Memory B cell (primary cell): ENCODE measurements around the gene MYRIP.

Experiments
- ATAC-seq: fragments of 150-1000 bp; cut with Tn5 transposase; 2 replicates; pipeline ENCODE4 v1.10.0; 2021; ENCODE audit warnings: low read depth, mild to moderate bottlenecking, moderate library complexity
- DNase-seq, 2 donors: peaks; one replicate each; pipeline ENCODE4 v3.0.0; 2022; ENCODE audit warnings: low spot score in 2 of 2
- H3K27ac Mint-ChIP-seq: one replicate; pipeline ENCODE4 v1.8.0; 2022; ENCODE audit warnings: mild to moderate bottlenecking, moderate library complexity, mixed read lengths
- H3K27me3 Mint-ChIP-seq: one replicate; pipeline ENCODE4 v1.8.0; 2022; ENCODE audit warnings: mixed read lengths
- H3K36me3 Mint-ChIP-seq: one replicate; pipeline ENCODE4 v1.8.0; 2022; ENCODE audit warnings: mild to moderate bottlenecking, mixed read lengths
- H3K4me1 Mint-ChIP-seq: one replicate; pipeline ENCODE4 v1.8.0; 2022; ENCODE audit warnings: mixed read lengths
- H3K4me3 Mint-ChIP-seq: one replicate; pipeline ENCODE4 v1.8.0; 2022; ENCODE audit warnings: mild to moderate bottlenecking, moderate library complexity, mixed read lengths
- H3K9me3 Mint-ChIP-seq: one replicate; pipeline ENCODE4 v1.8.0; 2022; ENCODE audit warnings: mixed read lengths

Gene MYRIP

GRCh38 chr3:39900462-39901002, 91.1 kb downstream of the MYRIP start:
- no peaks in the 10 kb centered on the region for H3K27me3 Mint-ChIP-seq
- no peak overlapping the region for H3K27ac Mint-ChIP-seq
- no peaks in the 10 kb centered on the region for H3K4me1 Mint-ChIP-seq
- no peaks in the 10 kb centered on the region for H3K36me3 Mint-ChIP-seq
- DNase-seq (no peak), ATAC-seq (no peak)
- H3K9me3 Mint-ChIP-seq = no peaks in the 10 kb centered on the region
- H3K4me3 Mint-ChIP-seq = no peak overlapping the region

DNA sequence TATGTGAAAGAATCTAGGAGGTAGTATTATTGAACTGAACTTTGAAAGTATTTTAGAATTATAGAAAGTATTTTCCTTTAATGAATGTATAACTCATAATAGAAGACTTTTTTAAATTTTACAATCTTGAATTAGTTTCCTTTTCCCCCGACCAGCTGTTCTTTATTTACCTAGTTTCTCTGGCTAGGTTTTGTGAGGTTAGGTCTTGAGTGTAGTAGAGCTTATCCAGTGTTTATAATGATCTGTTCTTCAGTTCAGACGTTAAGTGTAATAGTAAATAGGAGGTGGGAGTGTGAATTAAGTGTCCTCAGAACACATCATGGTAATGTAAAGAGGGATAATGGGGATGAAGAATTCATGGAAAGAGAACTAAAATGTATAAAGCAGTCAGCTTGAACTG, 93.8 kb downstream of the MYRIP start:
- no peaks in the 10 kb centered on the region for H3K4me1 Mint-ChIP-seq
- H3K4me3 Mint-ChIP-seq = no peak overlapping the region
- H3K36me3 Mint-ChIP-seq = no peaks in the 10 kb centered on the region
- no peaks in the 10 kb centered on the region for H3K27me3 Mint-ChIP-seq
- no peak overlapping the region for H3K27ac Mint-ChIP-seq
- H3K9me3 Mint-ChIP-seq = no peaks in the 10 kb centered on the region
- DNase-seq (no peak), ATAC-seq (no peak)

DNA sequence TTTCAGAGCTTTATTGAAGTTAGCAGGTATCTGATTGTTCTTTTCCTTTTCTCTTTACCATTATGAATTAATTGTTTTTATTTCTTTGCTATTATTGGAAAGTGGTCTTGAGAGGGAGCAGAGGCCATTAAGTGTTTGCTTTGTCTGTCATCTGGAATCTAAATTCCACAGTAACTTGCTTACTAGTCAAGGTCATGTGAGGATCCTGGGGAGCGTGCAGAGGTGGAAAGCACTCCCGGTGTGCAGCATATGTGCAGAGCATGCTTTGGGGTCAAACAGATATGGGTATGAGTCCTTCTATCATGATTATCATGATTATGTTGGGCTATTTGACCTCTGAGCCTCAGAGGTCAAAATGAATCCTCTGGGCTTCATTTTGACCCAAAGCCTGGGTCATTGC, 96.4 kb downstream of the MYRIP start:
- Mint-ChIP-seq H3K4me3 (no peak overlapping the region), H3K27me3 (no peaks in the 10 kb centered on the region), H3K27ac (no peak overlapping the region), H3K9me3 (no peaks in the 10 kb centered on the region), H3K36me3 (no peaks in the 10 kb centered on the region), H3K4me1 (no peaks in the 10 kb centered on the region)
- no peak for DNase-seq
- ATAC-seq = no peak

DNA sequence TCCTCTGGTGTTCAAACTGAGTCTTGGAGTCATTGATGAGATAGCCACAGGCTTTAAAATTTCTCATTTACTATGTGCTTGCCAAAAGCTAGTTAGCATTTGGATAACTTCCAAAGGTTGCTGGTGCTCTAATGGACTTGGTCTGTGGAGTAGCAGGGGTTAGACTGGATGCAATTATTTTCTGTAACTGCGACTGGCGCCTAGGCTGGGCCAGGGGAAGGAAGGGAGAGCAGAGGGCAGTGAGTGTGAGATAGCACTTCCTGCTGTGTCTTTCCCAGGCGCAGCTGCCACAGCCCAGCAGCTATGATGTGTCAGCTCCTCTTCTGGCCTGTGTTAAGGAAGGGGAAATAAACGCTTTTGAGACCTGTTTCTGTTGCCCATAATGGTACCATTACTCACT, 98.6 kb downstream of the MYRIP start:
- H3K27me3 Mint-ChIP-seq = no peaks in the 10 kb centered on the region
- no peak overlapping the region for H3K27ac Mint-ChIP-seq
- no peaks in the 10 kb centered on the region for H3K9me3 Mint-ChIP-seq
- no peaks in the 10 kb centered on the region for H3K4me1 Mint-ChIP-seq
- ATAC-seq (no peak), DNase-seq (no peak)
- no peaks in the 10 kb centered on the region for H3K36me3 Mint-ChIP-seq
- no peak overlapping the region for H3K4me3 Mint-ChIP-seq

DNA sequence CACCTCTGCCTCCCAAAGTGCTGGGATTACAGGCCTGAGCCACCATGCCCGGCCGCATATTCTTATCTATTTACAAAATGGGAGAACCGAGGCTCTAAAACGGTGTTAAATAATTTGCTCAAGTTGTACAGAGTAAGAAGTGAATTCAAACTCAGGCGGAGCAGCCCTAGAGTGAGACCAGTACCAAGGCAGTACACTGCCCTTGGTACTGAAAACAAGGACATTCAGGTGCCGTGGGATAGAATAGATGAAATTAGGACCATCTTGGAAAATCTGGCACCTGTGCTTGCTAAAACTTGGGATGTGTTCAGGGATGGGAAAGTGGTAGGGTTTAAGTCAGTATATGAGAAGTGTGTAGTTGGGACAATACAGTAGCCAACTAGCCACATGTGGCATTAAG, 100.7 kb downstream of the MYRIP start:
- H3K4me1 Mint-ChIP-seq = no peaks in the 10 kb centered on the region
- no peaks in the 10 kb centered on the region for H3K9me3 Mint-ChIP-seq
- no peak for ATAC-seq
- H3K36me3 Mint-ChIP-seq = no peaks in the 10 kb centered on the region
- no peaks in the 10 kb centered on the region for H3K27me3 Mint-ChIP-seq
- no peak overlapping the region for H3K27ac Mint-ChIP-seq
- H3K4me3 Mint-ChIP-seq = no peak overlapping the region
- DNase-seq = no peak

- no peak for ATAC-seq
- DNase-seq = no peak
- no peaks in the 10 kb centered on the region for H3K36me3 Mint-ChIP-seq
- H3K27me3 Mint-ChIP-seq = no peaks in the 10 kb centered on the region
- no peak overlapping the region for H3K27ac Mint-ChIP-seq
- no peaks in the 10 kb centered on the region for H3K9me3 Mint-ChIP-seq
- H3K4me1 Mint-ChIP-seq = no peaks in the 10 kb centered on the region
- H3K4me3 Mint-ChIP-seq = no peak overlapping the region
Measured at GRCh38 chr3:39910826-39911464, 101.5 kb downstream of the MYRIP start.

DNA sequence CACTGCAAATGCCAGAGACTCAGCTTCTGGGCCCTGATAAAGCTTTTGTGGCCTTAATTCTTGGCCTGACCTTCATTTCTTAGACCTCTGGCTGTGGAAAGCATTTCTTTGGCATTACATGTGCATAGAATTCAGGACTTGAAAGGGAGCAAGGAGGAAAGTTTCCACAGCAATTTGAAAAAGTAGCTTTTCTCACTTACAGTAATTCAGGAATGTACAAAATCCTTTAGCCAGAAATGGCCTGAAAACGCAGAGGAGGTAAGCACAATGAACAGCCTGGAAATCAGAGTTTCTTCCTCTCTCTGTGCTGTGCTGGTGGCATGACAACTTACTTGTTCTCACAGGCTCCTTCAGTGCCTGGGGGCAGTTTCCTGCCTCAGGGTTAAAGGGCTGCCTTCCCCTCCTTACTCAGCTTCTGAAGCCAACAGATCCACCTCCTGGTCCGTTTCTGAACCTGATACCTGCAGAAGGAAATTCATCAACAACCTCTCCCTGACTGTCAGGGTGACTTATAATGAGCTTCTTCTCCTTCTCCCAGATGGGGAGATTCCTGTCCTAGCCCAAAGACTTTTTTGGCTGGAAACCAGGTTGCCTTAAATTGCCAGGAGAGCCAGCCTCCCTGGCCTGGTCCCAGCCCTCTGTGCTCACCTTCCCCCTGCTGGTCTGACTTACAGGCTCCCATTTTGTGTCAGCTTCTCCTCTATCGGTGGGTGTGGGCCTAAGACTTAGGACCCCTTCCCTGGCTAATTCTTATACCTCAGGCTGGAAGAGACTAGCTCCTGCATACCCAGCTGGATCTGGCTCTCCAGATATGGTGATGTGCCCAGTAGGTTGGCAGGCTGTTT, 102.3 kb downstream of the MYRIP start:
- Mint-ChIP-seq H3K27me3 (no peaks in the 10 kb centered on the region), H3K9me3 (no peaks in the 10 kb centered on the region), H3K4me1 (no peaks in the 10 kb centered on the region), H3K36me3 (no peaks in the 10 kb centered on the region), H3K27ac (no peak overlapping the region), H3K4me3 (no peak overlapping the region)
- no peak for DNase-seq
- ATAC-seq = no peak

GRCh38 chr3:39915027-39915426, 105.6 kb downstream of the MYRIP start:
- no peak for ATAC-seq

GRCh38 chr3:39917065-39917773, 107.8 kb downstream of the MYRIP start:
- no peaks in the 10 kb centered on the region for H3K27me3 Mint-ChIP-seq
- ATAC-seq (no peak), DNase-seq (no peak)
- H3K36me3 Mint-ChIP-seq = no peaks in the 10 kb centered on the region
- no peaks in the 10 kb centered on the region for H3K4me1 Mint-ChIP-seq
- no peak overlapping the region for H3K4me3 Mint-ChIP-seq
- no peak overlapping the region for H3K27ac Mint-ChIP-seq
- no peaks in the 10 kb centered on the region for H3K9me3 Mint-ChIP-seq

More at GRCh38 chr3:39915027-39915426, 105.6 kb downstream of the MYRIP start:
- no peak for DNase-seq
- H3K36me3 Mint-ChIP-seq = no peaks in the 10 kb centered on the region
- H3K4me1 Mint-ChIP-seq = no peaks in the 10 kb centered on the region
- no peaks in the 10 kb centered on the region for H3K27me3 Mint-ChIP-seq
- no peak overlapping the region for H3K4me3 Mint-ChIP-seq
- no peaks in the 10 kb centered on the region for H3K9me3 Mint-ChIP-seq
- H3K27ac Mint-ChIP-seq = no peak overlapping the region

- DNase-seq (no peak), ATAC-seq (no peak)
- H3K9me3 Mint-ChIP-seq = peaks cover 1% of the 10 kb centered on the region
- H3K36me3 Mint-ChIP-seq = no peaks in the 10 kb centered on the region
- no peaks in the 10 kb centered on the region for H3K27me3 Mint-ChIP-seq
- H3K4me1 Mint-ChIP-seq = no peaks in the 10 kb centered on the region
- H3K4me3 Mint-ChIP-seq = no peak overlapping the region
- H3K27ac Mint-ChIP-seq = no peak overlapping the region
Measured at GRCh38 chr3:39919281-39919680, 109.9 kb downstream of the MYRIP start.

DNA sequence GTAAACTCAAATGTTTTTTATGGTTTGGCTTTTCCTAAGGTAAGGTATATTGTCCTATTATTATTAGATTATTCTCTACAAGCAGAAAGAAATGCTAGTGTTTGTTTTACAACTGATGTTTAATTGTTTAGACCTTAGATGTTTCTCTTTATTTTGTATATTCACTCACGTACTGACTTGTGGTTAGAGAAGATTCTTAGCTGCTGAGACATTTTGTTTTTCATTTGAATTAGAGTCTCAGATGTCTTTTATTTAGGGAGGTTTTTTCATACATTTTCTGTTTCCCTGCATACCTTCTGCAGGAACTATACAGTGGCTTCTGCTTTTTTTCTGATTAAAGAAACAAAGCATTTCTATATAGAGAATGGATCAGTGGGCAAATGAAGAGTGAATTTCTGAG, 110.9 kb downstream of the MYRIP start:
- no peaks in the 10 kb centered on the region for H3K27me3 Mint-ChIP-seq
- no peak for ATAC-seq
- no peak overlapping the region for H3K4me3 Mint-ChIP-seq
- H3K27ac Mint-ChIP-seq = no peak overlapping the region
- H3K36me3 Mint-ChIP-seq = no peaks in the 10 kb centered on the region
- H3K4me1 Mint-ChIP-seq = no peaks in the 10 kb centered on the region
- DNase-seq = no peak
- H3K9me3 Mint-ChIP-seq = peaks cover 7% of the 10 kb centered on the region

GRCh38 chr3:39927479-39927878, 118.1 kb downstream of the MYRIP start:
- Mint-ChIP-seq H3K4me3 (no peak overlapping the region), H3K36me3 (no peaks in the 10 kb centered on the region), H3K9me3 (peaks cover 13% of the 10 kb centered on the region), H3K4me1 (no peaks in the 10 kb centered on the region), H3K27ac (no peak overlapping the region), H3K27me3 (no peaks in the 10 kb centered on the region)
- DNase-seq (no peak), ATAC-seq (no peak)

DNA sequence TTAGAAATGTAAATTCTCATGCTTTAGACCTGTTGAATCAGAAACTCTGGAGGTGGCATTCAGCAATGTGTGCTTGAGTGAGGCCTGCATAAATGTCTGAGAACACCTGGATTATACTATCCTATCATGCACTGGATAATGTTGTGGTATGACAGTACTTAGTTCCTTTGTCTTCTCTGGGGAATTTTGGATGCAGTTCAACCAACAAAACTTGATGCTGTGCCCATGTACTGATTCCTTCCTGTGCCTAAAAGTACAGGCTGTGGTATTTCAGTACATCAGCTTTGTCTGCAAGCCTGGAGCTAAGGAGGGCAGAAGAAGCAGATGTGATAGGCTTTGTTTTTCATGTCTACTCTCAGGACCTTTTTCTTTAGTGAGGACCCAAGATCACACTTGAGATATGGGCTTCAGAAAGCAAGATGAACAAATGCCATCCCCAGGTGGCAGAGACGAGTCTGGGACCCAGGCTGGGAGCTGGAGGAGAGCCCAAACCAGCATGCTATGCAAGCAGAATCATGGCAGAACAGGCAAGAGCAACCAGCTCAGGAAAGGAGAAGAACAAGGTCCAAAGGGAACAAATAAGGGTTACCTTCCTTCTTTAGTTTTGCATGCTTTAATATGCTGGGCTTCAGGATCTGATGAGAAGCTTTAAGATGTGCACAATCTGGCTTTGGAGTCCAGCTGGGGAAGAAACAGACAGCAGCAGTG, 124.7 kb downstream of the MYRIP start:
- no peak overlapping the region for H3K4me3 Mint-ChIP-seq
- H3K9me3 Mint-ChIP-seq = no peaks in the 10 kb centered on the region
- DNase-seq (no peak), ATAC-seq (no peak)
- H3K36me3 Mint-ChIP-seq = no peaks in the 10 kb centered on the region
- H3K4me1 Mint-ChIP-seq = no peaks in the 10 kb centered on the region
- H3K27me3 Mint-ChIP-seq = no peaks in the 10 kb centered on the region
- H3K27ac Mint-ChIP-seq = no peak overlapping the region

GRCh38 chr3:39934696-39935095, 125.3 kb downstream of the MYRIP start:
- no peaks in the 10 kb centered on the region for H3K9me3 Mint-ChIP-seq

More at GRCh38 chr3:39934696-39935095, 125.3 kb downstream of the MYRIP start:
- Mint-ChIP-seq H3K4me1 (no peaks in the 10 kb centered on the region), H3K27ac (no peak overlapping the region), H3K4me3 (no peak overlapping the region), H3K36me3 (no peaks in the 10 kb centered on the region), H3K27me3 (no peaks in the 10 kb centered on the region)
- DNase-seq = no peak
- no peak for ATAC-seq
